Measurements from ENCODE around the gene ASCC2. TPM values are rescaled to one million over a fixed set of nuclear protein-coding genes. Genes with fewer than 3 reads are reported as not detected.

The ASCC2 gene
- total and polyA plus RNA-seq, 7 experiments from 2014 or later, result 48.7 to 101 (median 90.5) TPM

DNA sequence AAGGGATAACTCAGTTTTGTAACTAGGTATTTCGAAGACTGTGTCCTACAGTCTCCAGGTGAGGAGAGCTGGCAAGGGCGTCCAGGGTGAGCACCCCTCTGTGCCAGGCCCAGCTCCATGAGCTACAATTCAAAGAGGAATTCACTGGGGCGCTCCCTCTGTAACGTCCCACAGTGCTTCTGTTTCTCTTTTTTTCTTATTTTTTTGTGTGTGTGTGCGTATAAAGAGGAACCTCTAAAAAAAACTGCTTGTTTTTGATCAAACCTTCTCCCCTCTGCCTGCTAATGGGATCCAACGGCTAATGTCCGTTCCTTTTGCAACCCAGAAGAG, 17.1 kb downstream of the ASCC2 start:
- Histone ChIP-seq H3K4me3 (ENCODE audit: low read length) (no peak overlapping the region), H3K4me1 (ENCODE audit: control insufficient read depth in 2 of 2, insufficient read depth in 2 of 2, low read length in 2 of 2) (no peaks in the 10 kb centered on the region), H3K36me3 (ENCODE audit: control insufficient read depth in 2 of 3, insufficient read depth in 3 of 3, low read length in 3 of 3) (peaks cover 0 to 94% (median 16%) of the 10 kb centered on the region in 3 experiments), H3K9me3 (ENCODE audit: control insufficient read depth in 2 of 3, low read length in 3 of 3) (no peaks in the 10 kb centered on the region), H3K27ac (ENCODE audit: low read depth, low read length) (no peak overlapping the region), H3K27me3 (ENCODE audit: control insufficient read depth in 2 of 2, insufficient read depth in 2 of 2, low read length in 2 of 2) (no peaks in the 10 kb centered on the region)
- POLR2A ChIA-PET, result no interaction called here
- H3K27me3 Mint-ChIP-seq, result no peaks in the 10 kb centered on the region
- H3K4me3 Mint-ChIP-seq, result no peak overlapping the region
- peaks cover 8 to 49% (median 38%) of the 10 kb centered on the region in 5 donors for H3K36me3 Mint-ChIP-seq
- intact Hi-C loops (cut with micrococcal nuclease), result no loop called here
- no peaks in the 10 kb centered on the region for H3K9me3 Mint-ChIP-seq
- DNase-seq (no peak), ATAC-seq (peak; percentile 51)
- peak overlapping the region in 1 of 9 donors; percentile 67 for H3K27ac Mint-ChIP-seq
- peaks cover 0 to 12% (median 0%) of the 10 kb centered on the region in 7 donors for H3K4me1 Mint-ChIP-seq
- CTCF ChIA-PET, result no interaction called here

- POLR2A ChIA-PET, result interaction anchor here (0.6 kb wide), 1 partner anchor 126 kb away, joined by 3 read pairs; no protein-coding TSS in a partner anchor
- CTCF ChIA-PET, result no interaction called here
Observed at GRCh38 chr22:29819501-29819900, 18.6 kb downstream of the ASCC2 start.

GRCh38 chr22:29817724-29818123, 20.4 kb downstream of the ASCC2 start:
- Histone ChIP-seq H3K4me1 (ENCODE audit: control insufficient read depth in 2 of 2, insufficient read depth in 2 of 2, low read length in 2 of 2) (no peaks in the 10 kb centered on the region), H3K4me3 (ENCODE audit: low read length) (no peak overlapping the region), H3K9me3 (ENCODE audit: control insufficient read depth in 2 of 3, low read length in 3 of 3) (no peaks in the 10 kb centered on the region), H3K36me3 (ENCODE audit: control insufficient read depth in 2 of 3, insufficient read depth in 3 of 3, low read length in 3 of 3) (peaks cover 10 to 98% (median 16%) of the 10 kb centered on the region in 3 experiments), H3K27me3 (ENCODE audit: control insufficient read depth in 2 of 2, insufficient read depth in 2 of 2, low read length in 2 of 2) (no peaks in the 10 kb centered on the region), H3K27ac (ENCODE audit: low read depth, low read length) (no peak overlapping the region)
- Mint-ChIP-seq H3K27ac (peak overlapping the region in 2 of 9 donors; percentile 22 to 56), H3K4me1 (peaks cover 0 to 12% (median 0%) of the 10 kb centered on the region in 7 donors), H3K36me3 (peaks cover 9 to 61% (median 33%) of the 10 kb centered on the region in 5 donors), H3K4me3 (no peak overlapping the region), H3K27me3 (no peaks in the 10 kb centered on the region), H3K9me3 (no peaks in the 10 kb centered on the region)
- no peak for DNase-seq
- POLR2A ChIA-PET, result no interaction called here
- CTCF ChIA-PET, result interaction anchor here (0.6 kb wide), 1 partner anchor 94 kb away, joined by 3 read pairs; no protein-coding TSS in a partner anchor
- intact Hi-C loops (cut with micrococcal nuclease), result no loop called here
- ATAC-seq, result no peak

More at GRCh38 chr22:29819501-29819900, 18.6 kb downstream of the ASCC2 start:
- Histone ChIP-seq H3K4me3 (ENCODE audit: low read length) (no peak overlapping the region), H3K9me3 (ENCODE audit: control insufficient read depth in 2 of 3, low read length in 3 of 3) (no peaks in the 10 kb centered on the region), H3K27me3 (ENCODE audit: control insufficient read depth in 2 of 2, insufficient read depth in 2 of 2, low read length in 2 of 2) (no peaks in the 10 kb centered on the region), H3K36me3 (ENCODE audit: control insufficient read depth in 2 of 3, insufficient read depth in 3 of 3, low read length in 3 of 3) (peaks cover 10 to 94% (median 13%) of the 10 kb centered on the region in 3 experiments), H3K27ac (ENCODE audit: low read depth, low read length) (no peak overlapping the region), H3K4me1 (ENCODE audit: control insufficient read depth in 2 of 2, insufficient read depth in 2 of 2, low read length in 2 of 2) (no peaks in the 10 kb centered on the region)
- DNase-seq (no peak), ATAC-seq (no peak)
- Mint-ChIP-seq H3K27ac (peak overlapping the region in 1 of 9 donors; percentile 16), H3K4me1 (peaks cover 0 to 12% (median 0%) of the 10 kb centered on the region in 7 donors), H3K27me3 (no peaks in the 10 kb centered on the region), H3K36me3 (peaks cover 9 to 55% (median 40%) of the 10 kb centered on the region in 5 donors), H3K4me3 (no peak overlapping the region), H3K9me3 (no peaks in the 10 kb centered on the region)
- intact Hi-C loops (cut with micrococcal nuclease), result no loop called here

DNA sequence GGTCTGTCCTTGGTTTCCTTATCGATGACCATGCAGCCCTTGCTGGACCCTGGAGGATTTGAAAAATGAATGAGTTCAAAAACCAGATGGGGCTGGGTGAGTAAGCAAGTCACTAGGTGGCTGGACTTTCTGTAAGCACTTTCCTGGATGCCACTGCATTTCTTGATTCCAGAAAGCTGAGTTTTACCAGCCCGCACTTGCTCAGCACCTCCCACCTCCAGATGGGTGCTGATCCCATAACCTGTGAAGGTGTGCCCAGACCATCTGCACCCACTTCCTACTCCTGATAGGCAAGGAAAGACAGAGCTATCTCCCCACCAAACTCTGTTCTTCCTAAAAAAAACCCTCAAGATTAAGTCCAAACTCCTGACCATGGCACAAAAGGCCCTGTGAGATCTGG, 21.1 kb downstream of the ASCC2 start:
- Histone ChIP-seq H3K4me1 (ENCODE audit: control insufficient read depth in 2 of 2, insufficient read depth in 2 of 2, low read length in 2 of 2) (no peaks in the 10 kb centered on the region), H3K27ac (ENCODE audit: low read depth, low read length) (no peak overlapping the region), H3K4me3 (ENCODE audit: low read length) (no peak overlapping the region), H3K9me3 (ENCODE audit: control insufficient read depth in 2 of 3, low read length in 3 of 3) (no peaks in the 10 kb centered on the region), H3K36me3 (ENCODE audit: control insufficient read depth in 2 of 3, insufficient read depth in 3 of 3, low read length in 3 of 3) (peaks cover 15 to 98% (median 18%) of the 10 kb centered on the region in 3 experiments), H3K27me3 (ENCODE audit: control insufficient read depth in 2 of 2, insufficient read depth in 2 of 2, low read length in 2 of 2) (no peaks in the 10 kb centered on the region)
- Mint-ChIP-seq H3K27ac (peak overlapping the region in 2 of 9 donors; percentile 22 to 43), H3K4me1 (peaks cover 0 to 9% (median 0%) of the 10 kb centered on the region in 7 donors), H3K4me3 (no peak overlapping the region), H3K27me3 (no peaks in the 10 kb centered on the region), H3K36me3 (peaks cover 9 to 63% (median 34%) of the 10 kb centered on the region in 5 donors), H3K9me3 (no peaks in the 10 kb centered on the region)
- intact Hi-C loops (cut with micrococcal nuclease), result no loop called here
- ChIA-PET CTCF (no interaction called here), POLR2A (no interaction called here)
- DNase-seq (no peak), ATAC-seq (no peak)

DNA sequence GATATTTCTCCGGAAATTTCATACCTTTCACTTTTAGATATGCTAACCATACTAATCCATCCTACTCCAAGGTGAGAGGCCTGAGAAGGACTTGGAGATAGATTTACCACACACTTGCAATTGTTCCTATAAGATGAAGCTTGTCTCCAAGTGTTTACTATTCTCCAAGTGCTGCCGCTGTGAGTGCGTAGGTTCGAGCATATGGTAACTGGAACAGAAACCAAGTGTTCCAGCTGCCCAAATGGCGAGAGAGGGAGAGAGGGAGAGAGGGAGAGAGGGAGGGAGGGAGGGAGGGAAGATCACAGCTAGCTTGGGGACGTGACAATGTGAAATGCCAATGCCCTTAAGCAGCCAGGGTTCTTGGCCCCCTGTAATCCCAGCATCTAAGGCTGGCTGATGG, 21.5 kb downstream of the ASCC2 start:
- Mint-ChIP-seq H3K27ac (no peak overlapping the region), H3K27me3 (no peaks in the 10 kb centered on the region), H3K4me1 (peaks cover 0 to 6% (median 0%) of the 10 kb centered on the region in 7 donors), H3K36me3 (peaks cover 9 to 66% (median 35%) of the 10 kb centered on the region in 5 donors), H3K4me3 (no peak overlapping the region), H3K9me3 (no peaks in the 10 kb centered on the region)
- H3K9me3 ChIP-seq (ENCODE audit: control insufficient read depth in 2 of 3, low read length in 3 of 3), result no peaks in the 10 kb centered on the region
- DNase-seq (no peak), ATAC-seq (no peak)
- intact Hi-C loops (cut with micrococcal nuclease), result no loop called here
- POLR2A ChIA-PET, result no interaction called here
- CTCF ChIA-PET, result no interaction called here
- H3K27me3 ChIP-seq (ENCODE audit: control insufficient read depth in 2 of 2, insufficient read depth in 2 of 2, low read length in 2 of 2), result no peaks in the 10 kb centered on the region
- no peak overlapping the region for H3K27ac ChIP-seq (ENCODE audit: low read depth, low read length)
- H3K36me3 ChIP-seq (ENCODE audit: control insufficient read depth in 2 of 3, insufficient read depth in 3 of 3, low read length in 3 of 3), result peaks cover 15 to 98% (median 22%) of the 10 kb centered on the region in 3 experiments
- H3K4me1 ChIP-seq (ENCODE audit: control insufficient read depth in 2 of 2, insufficient read depth in 2 of 2, low read length in 2 of 2), result no peaks in the 10 kb centered on the region
- no peak overlapping the region for H3K4me3 ChIP-seq (ENCODE audit: low read length)

GRCh38 chr22:29816128-29816527, 21.9 kb downstream of the ASCC2 start:
- Histone ChIP-seq H3K27me3 (ENCODE audit: control insufficient read depth in 2 of 2, insufficient read depth in 2 of 2, low read length in 2 of 2) (no peaks in the 10 kb centered on the region), H3K36me3 (ENCODE audit: control insufficient read depth in 2 of 3, insufficient read depth in 3 of 3, low read length in 3 of 3) (peaks cover 15 to 98% (median 23%) of the 10 kb centered on the region in 3 experiments), H3K4me3 (ENCODE audit: low read length) (no peak overlapping the region), H3K9me3 (ENCODE audit: control insufficient read depth in 2 of 3, low read length in 3 of 3) (no peaks in the 10 kb centered on the region), H3K4me1 (ENCODE audit: control insufficient read depth in 2 of 2, insufficient read depth in 2 of 2, low read length in 2 of 2) (no peaks in the 10 kb centered on the region), H3K27ac (ENCODE audit: low read depth, low read length) (no peak overlapping the region)
- ATAC-seq, result no peak
- no peaks in the 10 kb centered on the region for H3K27me3 Mint-ChIP-seq
- ChIA-PET POLR2A (interaction anchor here (0.6 kb wide), 1 partner anchor 233 kb away, joined by 3 read pairs; no protein-coding TSS in a partner anchor), CTCF (no interaction called here)
- no peak for DNase-seq
- peaks cover 0 to 2% (median 0%) of the 10 kb centered on the region in 7 donors for H3K4me1 Mint-ChIP-seq
- H3K9me3 Mint-ChIP-seq, result no peaks in the 10 kb centered on the region
- no peak overlapping the region for H3K4me3 Mint-ChIP-seq
- H3K27ac Mint-ChIP-seq, result no peak overlapping the region
- intact Hi-C loops (cut with micrococcal nuclease), result no loop called here
- peaks cover 9 to 66% (median 32%) of the 10 kb centered on the region in 5 donors for H3K36me3 Mint-ChIP-seq

DNA sequence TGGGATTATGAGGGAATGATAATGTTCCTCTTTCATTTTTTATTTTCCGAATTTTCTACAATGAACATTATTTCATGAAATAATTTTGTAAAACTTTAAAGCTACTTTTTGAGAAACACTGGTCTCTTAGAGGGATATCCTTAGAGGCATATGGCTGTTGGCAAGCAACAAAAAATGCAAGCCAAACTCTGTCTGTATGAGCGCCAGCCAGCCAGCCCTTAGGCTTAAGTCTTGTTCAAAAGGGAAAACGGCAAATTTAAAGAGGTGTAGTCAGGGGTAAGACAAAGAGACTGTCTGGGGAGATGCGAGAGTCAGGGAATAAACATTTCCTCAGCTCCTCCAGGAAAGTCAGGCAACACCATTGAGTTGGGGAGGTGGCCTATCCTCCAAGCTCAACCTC, 22.5 kb downstream of the ASCC2 start:
- no peak for ATAC-seq
- DNase-seq, result no peak
- H3K27ac Mint-ChIP-seq, result no peak overlapping the region
- H3K27me3 Mint-ChIP-seq, result no peaks in the 10 kb centered on the region
- ChIA-PET CTCF (no interaction called here), POLR2A (interaction anchor here (0.6 kb wide), 1 partner anchor 233 kb away, joined by 3 read pairs; no protein-coding TSS in a partner anchor)
- no peaks in the 10 kb centered on the region for H3K9me3 Mint-ChIP-seq
- no peak overlapping the region for H3K4me3 Mint-ChIP-seq
- Histone ChIP-seq H3K27ac (ENCODE audit: low read depth, low read length) (no peak overlapping the region), H3K9me3 (ENCODE audit: control insufficient read depth in 2 of 3, low read length in 3 of 3) (no peaks in the 10 kb centered on the region), H3K27me3 (ENCODE audit: control insufficient read depth in 2 of 2, insufficient read depth in 2 of 2, low read length in 2 of 2) (no peaks in the 10 kb centered on the region), H3K36me3 (ENCODE audit: control insufficient read depth in 2 of 3, insufficient read depth in 3 of 3, low read length in 3 of 3) (peaks cover 15 to 96% (median 23%) of the 10 kb centered on the region in 3 experiments), H3K4me1 (ENCODE audit: control insufficient read depth in 2 of 2, insufficient read depth in 2 of 2, low read length in 2 of 2) (no peaks in the 10 kb centered on the region), H3K4me3 (ENCODE audit: low read length) (no peak overlapping the region)
- peaks cover 8 to 65% (median 30%) of the 10 kb centered on the region in 5 donors for H3K36me3 Mint-ChIP-seq
- H3K4me1 Mint-ChIP-seq, result no peaks in the 10 kb centered on the region
- intact Hi-C loops (cut with micrococcal nuclease), result no loop called here

Measured in naive thymus-derived CD4-positive, alpha-beta T cell (primary cell).